Upper lobe of right lung (tissue), 1 donor: ENCODE measurements around the gene ADAM22. TPM values are rescaled to one million over a fixed set of nuclear protein-coding genes. Genes with fewer than 3 reads are reported as not detected.
"Not testable (repeated sequence)": the region's sequence is repeated elsewhere in the genome, so short reads cannot be mapped to it uniquely, and the experiment has no call there.

Experiments used
- ATAC-seq: fragments of 200-7000 bp; cut with Tn5 transposase; one replicate; pipeline ENCODE4 v1.9.1; 2020; ENCODE audit warnings: mild to moderate bottlenecking, moderate library complexity
- DNase-seq: peaks from one replicate; pipeline ENCODE4 v3.0.0-alpha.2; 2020
- H3K27ac ChIP-seq: fragments of 200-600 bp; one replicate; pipeline ENCODE4 v1.8.0; 2022
- H3K27me3 ChIP-seq: fragments of 200-600 bp; one replicate; pipeline ENCODE4 v1.8.0; 2022; ENCODE audit warnings: mild to moderate bottlenecking
- H3K36me3 ChIP-seq: fragments of 200-600 bp; one replicate; pipeline ENCODE4 v1.8.0; 2022
- H3K4me1 ChIP-seq: fragments of 200-600 bp; one replicate; pipeline ENCODE4 v1.8.0; 2022
- H3K4me3 ChIP-seq: fragments of 200-600 bp; one replicate; pipeline ENCODE4 v1.8.0; 2022; ENCODE audit warnings: mild to moderate bottlenecking
- H3K9me3 ChIP-seq: fragments of 200-600 bp; one replicate; pipeline ENCODE4 v1.8.0; 2022
- intact Hi-C: fragments of 100-400 bp; cut with DNase I; formaldehyde crosslinking; loops from one replicate; pipeline ENCODE4 v1.11.0; 2022
- long read RNA-seq: library from polyadenylated mRNA; unstranded; transcript quantifications from one replicate; pipeline ENCODE4 v2.0.0, GENCODE V29; 2021
- total RNA-seq: library from RNA; stranded (reverse); fragmentation: NEBNext Ultra II Directional; extraction: Animal tissue kit (Norgen Biotek cat#: 25700); gene quantifications from one replicate; pipeline ENCODE4 v1.2.1, GENCODE V29; 2021
- TF ChIP-seq, protein P1 (sequence below): fragments of 200-600 bp; IDR thresholded peaks from one replicate; pipeline ENCODE4 v1.8.0; 2022; ENCODE audit warnings: antibody characterized with exemption
- donor health status: DM: no; HTN: yes; CAD: no; lungs with severe emphysema.

The ADAM22 gene
- total RNA-seq = 4.3 TPM
- long read RNA-seq = 0 reads

DNA sequence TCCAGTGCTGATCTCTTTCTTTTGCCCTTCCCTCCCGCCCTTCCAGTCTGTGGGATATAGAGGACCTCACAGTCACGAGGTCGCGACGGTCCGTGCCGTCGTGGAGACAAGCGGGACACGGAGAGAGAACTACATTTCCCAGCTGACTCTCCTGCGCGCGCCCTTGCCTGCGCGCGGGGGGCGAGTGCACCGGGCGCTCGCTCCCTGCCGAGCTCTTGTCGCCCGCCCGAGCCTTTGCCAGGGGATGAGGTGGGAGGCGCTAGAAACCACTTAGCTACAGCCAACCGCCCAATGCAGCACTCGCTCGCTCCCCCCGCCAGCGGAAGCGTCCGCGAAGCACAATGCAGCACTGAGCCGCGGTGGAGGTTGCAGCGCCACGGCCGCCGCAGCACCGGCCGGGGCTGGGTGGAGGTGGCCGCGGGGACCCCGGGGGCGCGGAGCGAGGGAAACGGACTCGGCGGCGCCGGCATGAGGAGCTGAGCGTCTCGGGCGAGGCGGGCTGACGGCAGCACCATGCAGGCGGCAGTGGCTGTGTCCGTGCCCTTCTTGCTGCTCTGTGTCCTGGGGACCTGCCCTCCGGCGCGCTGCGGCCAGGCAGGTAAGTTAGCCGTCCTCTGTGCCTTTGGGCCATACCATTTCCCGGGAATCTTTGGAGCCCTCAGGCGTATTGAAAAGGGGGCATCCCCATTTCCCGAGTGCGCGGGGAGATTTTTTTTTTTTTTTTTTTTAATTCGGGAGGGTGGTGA lies at the start of gene ADAM22:
ADAM22 (plus strand) TSS at position 299 of the 746 bp plus-strand sequence; CDS start at position 514, 215 bp downstream.
- no peaks in the 10 kb centered on the region for H3K9me3 ChIP-seq
- peak; percentile 99 for ATAC-seq
- intact Hi-C loops = no loop called here

DNA sequence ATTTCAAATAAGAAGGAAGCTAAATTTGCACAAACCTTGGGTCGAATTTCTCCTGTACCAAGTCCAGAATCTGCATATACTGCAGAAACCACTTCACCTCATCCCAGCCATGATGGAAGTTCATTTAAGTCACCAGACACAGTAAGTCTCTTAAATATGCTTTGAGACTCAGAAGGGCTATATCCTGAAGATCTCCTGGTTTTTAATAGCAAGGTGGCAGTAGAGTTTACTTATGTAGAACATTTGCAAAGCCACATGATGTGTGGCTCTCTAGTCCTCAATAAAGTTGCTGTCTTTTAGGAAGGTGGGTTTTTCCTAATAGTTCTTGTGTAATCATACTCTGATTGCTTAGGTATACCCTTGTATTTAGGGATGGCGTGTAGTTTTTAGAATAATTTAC lies 49.0 kb upstream of the ADAM22 start:
- DNase-seq = no peak
- Histone ChIP-seq H3K27me3 (no peaks in the 10 kb centered on the region), H3K9me3 (no peaks in the 10 kb centered on the region), H3K27ac (no peak overlapping the region), H3K4me3 (no peak overlapping the region), H3K36me3 (peaks cover 24% of the 10 kb centered on the region), H3K4me1 (no peaks in the 10 kb centered on the region)
- intact Hi-C loops = no loop called here
- no peak for ATAC-seq
- TF ChIP-seq, protein P1, sequence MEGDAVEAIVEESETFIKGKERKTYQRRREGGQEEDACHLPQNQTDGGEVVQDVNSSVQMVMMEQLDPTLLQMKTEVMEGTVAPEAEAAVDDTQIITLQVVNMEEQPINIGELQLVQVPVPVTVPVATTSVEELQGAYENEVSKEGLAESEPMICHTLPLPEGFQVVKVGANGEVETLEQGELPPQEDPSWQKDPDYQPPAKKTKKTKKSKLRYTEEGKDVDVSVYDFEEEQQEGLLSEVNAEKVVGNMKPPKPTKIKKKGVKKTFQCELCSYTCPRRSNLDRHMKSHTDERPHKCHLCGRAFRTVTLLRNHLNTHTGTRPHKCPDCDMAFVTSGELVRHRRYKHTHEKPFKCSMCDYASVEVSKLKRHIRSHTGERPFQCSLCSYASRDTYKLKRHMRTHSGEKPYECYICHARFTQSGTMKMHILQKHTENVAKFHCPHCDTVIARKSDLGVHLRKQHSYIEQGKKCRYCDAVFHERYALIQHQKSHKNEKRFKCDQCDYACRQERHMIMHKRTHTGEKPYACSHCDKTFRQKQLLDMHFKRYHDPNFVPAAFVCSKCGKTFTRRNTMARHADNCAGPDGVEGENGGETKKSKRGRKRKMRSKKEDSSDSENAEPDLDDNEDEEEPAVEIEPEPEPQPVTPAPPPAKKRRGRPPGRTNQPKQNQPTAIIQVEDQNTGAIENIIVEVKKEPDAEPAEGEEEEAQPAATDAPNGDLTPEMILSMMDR = no peak

More for the DNA sequence above, at the start of gene ADAM22:
- Histone ChIP-seq H3K4me1 (peaks cover 7% of the 10 kb centered on the region), H3K36me3 (no peaks in the 10 kb centered on the region), H3K27ac (peak within 1 kb of the TSS; percentile 14), H3K4me3 (peak within 1 kb of the TSS; percentile 68), H3K27me3 (peaks cover 5% of the 10 kb centered on the region)
- DNase-seq = peak; percentile 91
- TF ChIP-seq, protein P1 = no peak

- Histone ChIP-seq H3K27me3 (no peaks in the 10 kb centered on the region), H3K4me1 (no peaks in the 10 kb centered on the region), H3K36me3 (peaks cover 24% of the 10 kb centered on the region), H3K4me3 (no peak overlapping the region), H3K9me3 (no peaks in the 10 kb centered on the region), H3K27ac (no peak overlapping the region)
- no peak for ATAC-seq
- DNase-seq = no peak
- intact Hi-C loops = no loop called here
- TF ChIP-seq, protein P1 = peak; percentile 55
Measured at GRCh38 chr7:87886875-87887274, 47.2 kb upstream of the ADAM22 start.

- Histone ChIP-seq H3K9me3 (no peaks in the 10 kb centered on the region), H3K27me3 (no peaks in the 10 kb centered on the region), H3K4me3 (no peak overlapping the region), H3K27ac (no peak overlapping the region), H3K4me1 (no peaks in the 10 kb centered on the region), H3K36me3 (peaks cover 15% of the 10 kb centered on the region)
- DNase-seq (no peak), ATAC-seq (no peak)
- intact Hi-C loops = no loop called here
- TF ChIP-seq, protein P1 = no peak
Measured at GRCh38 chr7:87895363-87895762, 38.7 kb upstream of the ADAM22 start.

GRCh38 chr7:87899255-87899654 lies 34.8 kb upstream of the ADAM22 start:
- ATAC-seq = no peak
- Histone ChIP-seq H3K4me1 (no peaks in the 10 kb centered on the region), H3K4me3 (no peak overlapping the region), H3K27me3 (no peaks in the 10 kb centered on the region), H3K9me3 (no peaks in the 10 kb centered on the region), H3K27ac (no peak overlapping the region), H3K36me3 (peaks cover 21% of the 10 kb centered on the region)
- TF ChIP-seq, protein P1 = no peak
- no peak for DNase-seq
- intact Hi-C loops = no loop called here

- H3K4me3 ChIP-seq, DNase-seq, H3K27me3 ChIP-seq, ATAC-seq, H3K36me3 ChIP-seq, H3K9me3 ChIP-seq, intact Hi-C loops, H3K27ac ChIP-seq, H3K4me1 ChIP-seq: not testable (repeated sequence)
Measured at GRCh38 chr7:87907136-87907906, 26.7 kb upstream of the ADAM22 start.

GRCh38 chr7:87908814-87909213 lies 25.2 kb upstream of the ADAM22 start:
- H3K9me3 ChIP-seq, ATAC-seq: not testable (repeated sequence)

More at GRCh38 chr7:87908814-87909213, 25.2 kb upstream of the ADAM22 start:
- DNase-seq, H3K27me3 ChIP-seq, H3K27ac ChIP-seq, H3K4me1 ChIP-seq, intact Hi-C loops, H3K4me3 ChIP-seq, H3K36me3 ChIP-seq: not testable (repeated sequence)
